ENCODE data around the gene ZNF76.

ZNF76 gene

GRCh38 chr6:35237476-35237875, 22.1 kb upstream of the ZNF76 start:
- Histone ChIP-seq H3K27me3 (ENCODE audit: control insufficient read depth, insufficient read depth, low read length) (peaks cover 37% of the 10 kb centered on the region), H3K4me1 (ENCODE audit: control insufficient read depth, insufficient read depth, low read length) (peaks cover 42% of the 10 kb centered on the region), H3K27ac (ENCODE audit: low read depth, low read length) (no peak overlapping the region), H3K9ac (ENCODE audit: low read depth, low read length) (no peak overlapping the region), H3K9me3 (ENCODE audit: control insufficient read depth, insufficient read depth, low read length) (no peaks in the 10 kb centered on the region), H3K36me3 (ENCODE audit: control insufficient read depth, insufficient read depth, low read length) (peaks cover 5% of the 10 kb centered on the region; the same call in 1 of the 2 replicates), H3K4me3 (ENCODE audit: low read depth, low read length) (no peak overlapping the region)

GRCh38 chr6:35238843-35239289, 20.7 kb upstream of the ZNF76 start:
- peaks cover 42% of the 10 kb centered on the region for H3K4me1 ChIP-seq (ENCODE audit: control insufficient read depth, insufficient read depth, low read length)
- H3K4me3 ChIP-seq (ENCODE audit: low read depth, low read length), result no peak overlapping the region
- H3K36me3 ChIP-seq (ENCODE audit: control insufficient read depth, insufficient read depth, low read length), result peaks cover 5% of the 10 kb centered on the region; the same call in 1 of the 2 replicates
- H3K9ac ChIP-seq (ENCODE audit: low read depth, low read length), result no peak overlapping the region
- H3K27me3 ChIP-seq (ENCODE audit: control insufficient read depth, insufficient read depth, low read length), result peaks cover 33% of the 10 kb centered on the region
- no peaks in the 10 kb centered on the region for H3K9me3 ChIP-seq (ENCODE audit: control insufficient read depth, insufficient read depth, low read length)
- no peak overlapping the region for H3K27ac ChIP-seq (ENCODE audit: low read depth, low read length)

- peak overlapping the region; percentile 23 for H3K27ac ChIP-seq (ENCODE audit: low read depth, low read length)
- H3K4me1 ChIP-seq (ENCODE audit: control insufficient read depth, insufficient read depth, low read length), result peaks cover 42% of the 10 kb centered on the region
- H3K27me3 ChIP-seq (ENCODE audit: control insufficient read depth, insufficient read depth, low read length), result peaks cover 33% of the 10 kb centered on the region
- H3K9ac ChIP-seq (ENCODE audit: low read depth, low read length), result no peak overlapping the region
- H3K36me3 ChIP-seq (ENCODE audit: control insufficient read depth, insufficient read depth, low read length), result peaks cover 6% of the 10 kb centered on the region; the same call in 1 of the 2 replicates
- no peak overlapping the region for H3K4me3 ChIP-seq (ENCODE audit: low read depth, low read length)
- H3K9me3 ChIP-seq (ENCODE audit: control insufficient read depth, insufficient read depth, low read length), result no peaks in the 10 kb centered on the region
Measured at GRCh38 chr6:35239581-35239980, 20.0 kb upstream of the ZNF76 start.

- H3K4me1 ChIP-seq (ENCODE audit: control insufficient read depth, insufficient read depth, low read length), result peaks cover 42% of the 10 kb centered on the region
- H3K36me3 ChIP-seq (ENCODE audit: control insufficient read depth, insufficient read depth, low read length), result peaks cover 17% of the 10 kb centered on the region; the same call in 1 of the 2 replicates
- peak overlapping the region; percentile 21 for H3K27ac ChIP-seq (ENCODE audit: low read depth, low read length)
- H3K4me3 ChIP-seq (ENCODE audit: low read depth, low read length), result no peak overlapping the region
- no peaks in the 10 kb centered on the region for H3K9me3 ChIP-seq (ENCODE audit: control insufficient read depth, insufficient read depth, low read length)
- no peak overlapping the region for H3K9ac ChIP-seq (ENCODE audit: low read depth, low read length)
- peaks cover 29% of the 10 kb centered on the region for H3K27me3 ChIP-seq (ENCODE audit: control insufficient read depth, insufficient read depth, low read length)
Measured at GRCh38 chr6:35240838-35241801, 18.4 kb upstream of the ZNF76 start.

GRCh38 chr6:35242486-35242885, 17.0 kb upstream of the ZNF76 start:
- no peak overlapping the region for H3K4me3 ChIP-seq (ENCODE audit: low read depth, low read length)
- H3K27ac ChIP-seq (ENCODE audit: low read depth, low read length), result no peak overlapping the region
- peaks cover 17% of the 10 kb centered on the region; the same call in 1 of the 2 replicates for H3K36me3 ChIP-seq (ENCODE audit: control insufficient read depth, insufficient read depth, low read length)
- no peaks in the 10 kb centered on the region for H3K9me3 ChIP-seq (ENCODE audit: control insufficient read depth, insufficient read depth, low read length)
- peaks cover 31% of the 10 kb centered on the region for H3K4me1 ChIP-seq (ENCODE audit: control insufficient read depth, insufficient read depth, low read length)
- peaks cover 24% of the 10 kb centered on the region for H3K27me3 ChIP-seq (ENCODE audit: control insufficient read depth, insufficient read depth, low read length)
- no peak overlapping the region for H3K9ac ChIP-seq (ENCODE audit: low read depth, low read length)

GRCh38 chr6:35242906-35243305, 16.6 kb upstream of the ZNF76 start:
- Histone ChIP-seq H3K4me1 (ENCODE audit: control insufficient read depth, insufficient read depth, low read length) (peaks cover 27% of the 10 kb centered on the region), H3K27ac (ENCODE audit: low read depth, low read length) (no peak overlapping the region), H3K27me3 (ENCODE audit: control insufficient read depth, insufficient read depth, low read length) (peaks cover 20% of the 10 kb centered on the region), H3K9me3 (ENCODE audit: control insufficient read depth, insufficient read depth, low read length) (no peaks in the 10 kb centered on the region), H3K36me3 (ENCODE audit: control insufficient read depth, insufficient read depth, low read length) (peaks cover 17% of the 10 kb centered on the region; the same call in 1 of the 2 replicates), H3K9ac (ENCODE audit: low read depth, low read length) (no peak overlapping the region), H3K4me3 (ENCODE audit: low read depth, low read length) (no peak overlapping the region)

- peaks cover 14% of the 10 kb centered on the region for H3K27me3 ChIP-seq (ENCODE audit: control insufficient read depth, insufficient read depth, low read length)
- H3K4me3 ChIP-seq (ENCODE audit: low read depth, low read length), result no peak overlapping the region
- no peaks in the 10 kb centered on the region for H3K9me3 ChIP-seq (ENCODE audit: control insufficient read depth, insufficient read depth, low read length)
- no peak overlapping the region for H3K9ac ChIP-seq (ENCODE audit: low read depth, low read length)
- no peak overlapping the region for H3K27ac ChIP-seq (ENCODE audit: low read depth, low read length)
- H3K4me1 ChIP-seq (ENCODE audit: control insufficient read depth, insufficient read depth, low read length), result peaks cover 21% of the 10 kb centered on the region
- peaks cover 17% of the 10 kb centered on the region; the same call in 1 of the 2 replicates for H3K36me3 ChIP-seq (ENCODE audit: control insufficient read depth, insufficient read depth, low read length)
Measured at GRCh38 chr6:35243386-35243958, 16.1 kb upstream of the ZNF76 start.

- H3K4me3 ChIP-seq (ENCODE audit: low read depth, low read length), result no peak overlapping the region
- H3K27ac ChIP-seq (ENCODE audit: low read depth, low read length), result no peak overlapping the region
- peaks cover 17% of the 10 kb centered on the region; the same call in 1 of the 2 replicates for H3K36me3 ChIP-seq (ENCODE audit: control insufficient read depth, insufficient read depth, low read length)
- peaks cover 9% of the 10 kb centered on the region for H3K27me3 ChIP-seq (ENCODE audit: control insufficient read depth, insufficient read depth, low read length)
- no peak overlapping the region for H3K9ac ChIP-seq (ENCODE audit: low read depth, low read length)
- H3K9me3 ChIP-seq (ENCODE audit: control insufficient read depth, insufficient read depth, low read length), result no peaks in the 10 kb centered on the region
- H3K4me1 ChIP-seq (ENCODE audit: control insufficient read depth, insufficient read depth, low read length), result peaks cover 19% of the 10 kb centered on the region
Measured at GRCh38 chr6:35244551-35244950, 15.0 kb upstream of the ZNF76 start.

GRCh38 chr6:35247642-35248231, 11.8 kb upstream of the ZNF76 start:
- H3K4me1 ChIP-seq (ENCODE audit: control insufficient read depth, insufficient read depth, low read length), result peaks cover 12% of the 10 kb centered on the region; the same call in 1 of the 2 replicates
- H3K36me3 ChIP-seq (ENCODE audit: control insufficient read depth, insufficient read depth, low read length), result peaks cover 12% of the 10 kb centered on the region; the same call in 1 of the 2 replicates
- no peaks in the 10 kb centered on the region for H3K9me3 ChIP-seq (ENCODE audit: control insufficient read depth, insufficient read depth, low read length)
- no peak overlapping the region for H3K9ac ChIP-seq (ENCODE audit: low read depth, low read length)
- H3K4me3 ChIP-seq (ENCODE audit: low read depth, low read length), result no peak overlapping the region
- H3K27ac ChIP-seq (ENCODE audit: low read depth, low read length), result no peak overlapping the region
- no peaks in the 10 kb centered on the region for H3K27me3 ChIP-seq (ENCODE audit: control insufficient read depth, insufficient read depth, low read length)

- H3K4me1 ChIP-seq (ENCODE audit: control insufficient read depth, insufficient read depth, low read length), result peaks cover 12% of the 10 kb centered on the region; the same call in 1 of the 2 replicates
- no peaks in the 10 kb centered on the region for H3K27me3 ChIP-seq (ENCODE audit: control insufficient read depth, insufficient read depth, low read length)
- H3K27ac ChIP-seq (ENCODE audit: low read depth, low read length), result no peak overlapping the region
- H3K4me3 ChIP-seq (ENCODE audit: low read depth, low read length), result no peak overlapping the region
- no peaks in the 10 kb centered on the region for H3K9me3 ChIP-seq (ENCODE audit: control insufficient read depth, insufficient read depth, low read length)
- peaks cover 12% of the 10 kb centered on the region; the same call in 1 of the 2 replicates for H3K36me3 ChIP-seq (ENCODE audit: control insufficient read depth, insufficient read depth, low read length)
- H3K9ac ChIP-seq (ENCODE audit: low read depth, low read length), result no peak overlapping the region
Measured at GRCh38 chr6:35248300-35248699, 11.2 kb upstream of the ZNF76 start.
